ENCODE data around the gene ANKRD22. TPM values are rescaled to one million over a fixed set of nuclear protein-coding genes. Genes with fewer than 3 reads are reported as not detected.

Gene ANKRD22
- total and polyA plus RNA-seq, 2 donors (not counting 1 experiment from before 2014, with no cell fraction given), result 0.09 TPM; not detected in 1

DNA sequence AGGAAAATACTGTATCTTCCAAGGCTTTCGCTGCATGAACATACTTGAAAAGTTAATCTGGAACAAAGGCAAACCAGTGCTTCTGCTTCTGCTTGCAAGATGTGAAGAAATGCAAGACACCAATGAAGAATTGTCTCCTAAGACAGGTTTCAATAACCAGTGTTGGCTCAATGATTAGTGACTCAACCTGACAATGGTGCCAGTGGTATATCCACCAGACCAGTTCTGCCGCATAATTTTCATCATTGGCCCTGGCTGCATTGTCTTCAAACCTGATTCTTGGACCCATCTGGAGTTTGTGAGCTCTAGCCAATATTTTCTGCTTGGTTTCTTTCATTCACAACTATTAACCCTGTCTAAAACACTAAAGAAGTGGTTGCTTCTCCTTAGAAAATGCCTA is 14.8 kb upstream of the ANKRD22 start:
- CTCF ChIA-PET, result no interaction called here

DNA sequence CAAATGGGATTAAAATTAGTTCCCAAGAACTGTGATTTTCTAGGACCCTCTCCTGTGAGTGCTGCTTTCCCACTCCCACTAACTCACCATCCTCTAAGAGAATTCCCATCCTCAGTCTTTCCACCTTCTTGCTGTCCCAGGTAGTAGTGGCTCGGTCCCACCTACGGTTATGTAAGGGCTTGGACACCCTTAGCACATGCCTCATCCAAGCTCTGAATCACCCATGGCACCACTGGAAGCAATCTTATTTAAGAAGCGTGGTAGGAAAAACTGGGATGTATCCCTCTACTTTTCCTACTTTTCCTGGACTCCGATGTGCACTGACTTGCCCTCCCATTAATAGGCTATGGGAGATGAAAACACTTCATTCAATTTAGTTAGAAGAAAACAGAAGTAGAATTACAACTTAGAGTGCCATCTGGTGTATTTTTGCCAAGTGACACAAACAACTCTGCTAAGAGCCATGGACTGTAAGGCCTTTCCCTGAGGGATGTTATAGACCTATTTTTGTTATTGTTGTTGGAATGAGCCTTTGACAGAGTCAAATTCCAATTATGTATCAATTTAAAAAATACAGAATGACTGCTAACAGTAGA is 13.7 kb upstream of the ANKRD22 start:
- Mint-ChIP-seq H3K9me3 (ENCODE audit: insufficient read depth) (no peaks in the 10 kb centered on the region), H3K27ac (no peak overlapping the region), H3K4me3 (no peak overlapping the region), H3K27me3 (no peaks in the 10 kb centered on the region), H3K4me1 (peaks cover 3% of the 10 kb centered on the region)
- H3K9me3 ChIP-seq (ENCODE audit: control extremely low read depth in 1 of 3, control insufficient read depth in 2 of 3, insufficient read depth in 1 of 3, low read length in 2 of 3), result no peaks in the 10 kb centered on the region
- intact Hi-C loops (cut with micrococcal nuclease), result no loop called here
- TF ChIP-seq, protein P1, sequence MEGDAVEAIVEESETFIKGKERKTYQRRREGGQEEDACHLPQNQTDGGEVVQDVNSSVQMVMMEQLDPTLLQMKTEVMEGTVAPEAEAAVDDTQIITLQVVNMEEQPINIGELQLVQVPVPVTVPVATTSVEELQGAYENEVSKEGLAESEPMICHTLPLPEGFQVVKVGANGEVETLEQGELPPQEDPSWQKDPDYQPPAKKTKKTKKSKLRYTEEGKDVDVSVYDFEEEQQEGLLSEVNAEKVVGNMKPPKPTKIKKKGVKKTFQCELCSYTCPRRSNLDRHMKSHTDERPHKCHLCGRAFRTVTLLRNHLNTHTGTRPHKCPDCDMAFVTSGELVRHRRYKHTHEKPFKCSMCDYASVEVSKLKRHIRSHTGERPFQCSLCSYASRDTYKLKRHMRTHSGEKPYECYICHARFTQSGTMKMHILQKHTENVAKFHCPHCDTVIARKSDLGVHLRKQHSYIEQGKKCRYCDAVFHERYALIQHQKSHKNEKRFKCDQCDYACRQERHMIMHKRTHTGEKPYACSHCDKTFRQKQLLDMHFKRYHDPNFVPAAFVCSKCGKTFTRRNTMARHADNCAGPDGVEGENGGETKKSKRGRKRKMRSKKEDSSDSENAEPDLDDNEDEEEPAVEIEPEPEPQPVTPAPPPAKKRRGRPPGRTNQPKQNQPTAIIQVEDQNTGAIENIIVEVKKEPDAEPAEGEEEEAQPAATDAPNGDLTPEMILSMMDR (IDR thresholded peaks at IDR 0.05), result no peak
- TF ChIP-seq EZH2 (IDR thresholded peaks at IDR 0.05; ENCODE audit: borderline replicate concordance, insufficient read depth, low read depth, low read length, poor library complexity, severe bottlenecking), result no peak
- H3K4me1 ChIP-seq (ENCODE audit: control insufficient read depth in 2 of 2, insufficient read depth in 2 of 2, low read length in 2 of 2), result no peaks in the 10 kb centered on the region
- no peak overlapping the region for H3K27ac ChIP-seq (ENCODE audit: low read length in 2 of 2)
- POLR2A ChIA-PET, result no interaction called here
- CTCF ChIA-PET, result interaction anchor here (1.4 to 3.0 kb wide), 3 partner anchors 29 to 71 kb away, joined by 4 to 14 read pairs (median 8); no protein-coding TSS in a partner anchor
- ATAC-seq (ENCODE audit: low read depth) (no peak), DNase-seq (no peak)
- no peaks in the 10 kb centered on the region for H3K27me3 ChIP-seq (replicated peaks in 1 of 4; ENCODE audit: control extremely low read depth in 1 of 4, control insufficient read depth in 3 of 4, insufficient read depth in 4 of 4, low read length in 3 of 4)
- H3K4me3 ChIP-seq (ENCODE audit: control extremely low read depth in 1 of 5, extremely low read depth in 1 of 5, insufficient read depth in 1 of 5, low read depth in 2 of 5, low read length in 4 of 5), result no peak overlapping the region
- 100% methylated on average over 2 of the region's 4 CpGs for WGBS (ENCODE audit: insufficient coverage)
- H3K36me3 ChIP-seq (replicated peaks in 1 of 2; ENCODE audit: control extremely low read depth in 1 of 2, control insufficient read depth in 1 of 2, extremely low read depth in 1 of 2, insufficient read depth in 2 of 2, low read length in 1 of 2), result no peaks in the 10 kb centered on the region
- no peaks in the 10 kb centered on the region for H4K20me1 ChIP-seq (ENCODE audit: control insufficient read depth, insufficient read depth, low read length, poor library complexity, severe bottlenecking)
- no peak overlapping the region for H3K9ac ChIP-seq (ENCODE audit: low read length)
- no peak overlapping the region for H2AFZ ChIP-seq (ENCODE audit: insufficient read depth, low read depth, low read length, poor library complexity, severe bottlenecking)
- H3K79me2 ChIP-seq (ENCODE audit: control insufficient read depth, insufficient read depth, low read length), result no peaks in the 10 kb centered on the region
- no peak overlapping the region for H3K4me2 ChIP-seq (replicated peaks; ENCODE audit: low read depth, low read length, poor library complexity, severe bottlenecking)

More for the DNA sequence above, 14.8 kb upstream of the ANKRD22 start:
- intact Hi-C loops (cut with micrococcal nuclease), result no loop called here
- H3K4me1 ChIP-seq (ENCODE audit: control insufficient read depth in 2 of 2, insufficient read depth in 2 of 2, low read length in 2 of 2), result no peaks in the 10 kb centered on the region
- peaks cover 3% of the 10 kb centered on the region for H3K4me1 Mint-ChIP-seq
- ATAC-seq (ENCODE audit: low read depth) (no peak), DNase-seq (no peak)
- no peak overlapping the region for H3K9ac ChIP-seq (ENCODE audit: low read length)
- no peaks in the 10 kb centered on the region for H4K20me1 ChIP-seq (ENCODE audit: control insufficient read depth, insufficient read depth, low read length, poor library complexity, severe bottlenecking)
- H3K27me3 ChIP-seq (replicated peaks in 1 of 4; ENCODE audit: control extremely low read depth in 1 of 4, control insufficient read depth in 3 of 4, insufficient read depth in 4 of 4, low read length in 3 of 4), result no peaks in the 10 kb centered on the region
- no peaks in the 10 kb centered on the region for H3K9me3 ChIP-seq (ENCODE audit: control extremely low read depth in 1 of 3, control insufficient read depth in 2 of 3, insufficient read depth in 1 of 3, low read length in 2 of 3)
- no peaks in the 10 kb centered on the region for H3K27me3 Mint-ChIP-seq
- no peak overlapping the region for H3K4me2 ChIP-seq (replicated peaks; ENCODE audit: low read depth, low read length, poor library complexity, severe bottlenecking)
- no peak overlapping the region for H3K27ac ChIP-seq (ENCODE audit: low read length in 2 of 2)
- no peak overlapping the region for H3K4me3 ChIP-seq (ENCODE audit: control extremely low read depth in 1 of 5, extremely low read depth in 1 of 5, insufficient read depth in 1 of 5, low read depth in 2 of 5, low read length in 4 of 5)
- H3K27ac Mint-ChIP-seq, result no peak overlapping the region
- H3K4me3 Mint-ChIP-seq, result no peak overlapping the region
- H3K36me3 ChIP-seq (replicated peaks in 1 of 2; ENCODE audit: control extremely low read depth in 1 of 2, control insufficient read depth in 1 of 2, extremely low read depth in 1 of 2, insufficient read depth in 2 of 2, low read length in 1 of 2), result no peaks in the 10 kb centered on the region
- no peak for TF ChIP-seq EZH2 (IDR thresholded peaks at IDR 0.05; ENCODE audit: borderline replicate concordance, insufficient read depth, low read depth, low read length, poor library complexity, severe bottlenecking)
- TF ChIP-seq, protein P1 (IDR thresholded peaks at IDR 0.05), result no peak
- H2AFZ ChIP-seq (ENCODE audit: insufficient read depth, low read depth, low read length, poor library complexity, severe bottlenecking), result no peak overlapping the region
- 100% methylated on average over 2 of the region's 2 CpGs for WGBS (ENCODE audit: insufficient coverage)
- H3K9me3 Mint-ChIP-seq (ENCODE audit: insufficient read depth), result no peaks in the 10 kb centered on the region
- POLR2A ChIA-PET, result no interaction called here
- H3K79me2 ChIP-seq (ENCODE audit: control insufficient read depth, insufficient read depth, low read length), result no peaks in the 10 kb centered on the region
